NCI-H1105 treated with DMSO at 0.1 percent for 48 hours (cell line): ENCODE results near the gene ATP11A.
A peak's percentile ranks its signal among the peaks of the same experiment; 100 is the strongest.
"Not testable (repeated sequence)": the region's sequence is repeated elsewhere in the genome, so short reads cannot be mapped to it uniquely, and the experiment has no call there.

ENCODE experiments used
- DNase-seq: peaks from one replicate; lab custom pipeline; 2025; lab: John Stamatoyannopoulos, UW

ATP11A gene

GRCh38 chr13:112863356-112863755 lies 173.5 kb downstream of the ATP11A start:
- not testable (repeated sequence) for DNase-seq

GRCh38 chr13:112865478-112865877 lies 175.6 kb downstream of the ATP11A start:
- not testable (repeated sequence) for DNase-seq

GRCh38 chr13:112867301-112867711 lies 177.5 kb downstream of the ATP11A start:
- no peak for DNase-seq

- DNase-seq, result no peak
Observed at GRCh38 chr13:112868308-112868707, 178.5 kb downstream of the ATP11A start.

GRCh38 chr13:112869202-112870050 lies 179.6 kb downstream of the ATP11A start:
- DNase-seq, result no peak

- no peak for DNase-seq
Observed at GRCh38 chr13:112870051-112870331, 180.2 kb downstream of the ATP11A start.

- DNase-seq, result no peak
Observed at GRCh38 chr13:112870737-112871287, 181.0 kb downstream of the ATP11A start.

GRCh38 chr13:112871742-112872141 lies 181.9 kb downstream of the ATP11A start:
- DNase-seq, result no peak

GRCh38 chr13:112872657-112873631 lies 183.1 kb downstream of the ATP11A start:
- DNase-seq, result not testable (repeated sequence)

- DNase-seq, result peak; percentile 68
Observed at GRCh38 chr13:112873851-112874750, 184.3 kb downstream of the ATP11A start.

- DNase-seq, result no peak
Observed at GRCh38 chr13:112874751-112875300, 185.0 kb downstream of the ATP11A start.

- no peak for DNase-seq
Observed at GRCh38 chr13:112875627-112876026, 185.8 kb downstream of the ATP11A start.

- DNase-seq, result no peak
Observed at GRCh38 chr13:112876305-112877000, 186.6 kb downstream of the ATP11A start.

GRCh38 chr13:112877066-112877465 lies 187.2 kb downstream of the ATP11A start:
- DNase-seq, result no peak

- DNase-seq, result no peak
Observed at GRCh38 chr13:112877539-112877938, 187.7 kb downstream of the ATP11A start.

GRCh38 chr13:112877976-112878955 lies 188.4 kb downstream of the ATP11A start:
- DNase-seq, result no peak

GRCh38 chr13:112879283-112879833 lies 189.5 kb downstream of the ATP11A start:
- no peak for DNase-seq

GRCh38 chr13:112880221-112880641 lies 190.4 kb downstream of the ATP11A start:
- DNase-seq, result no peak

- DNase-seq, result no peak
Observed at GRCh38 chr13:112880976-112881540, 191.2 kb downstream of the ATP11A start.
